HAP-1 (cell line): ENCODE results near the gene POU6F2.

Experiments used
- DNase-seq, 2 experiments: peaks; one replicate each; pipeline ENCODE4 v3.0.0-alpha.2; 2016 to 2020; ENCODE audit warnings: low spot score in 2 of 2
- H3K27me3 ChIP-seq: fragments of 250-450 bp; sonication (Bioruptor Pico); 2 replicates; pipeline ENCODE4 v1.5.1; 2020; ENCODE audit warnings: low read depth, mild to moderate bottlenecking, moderate library complexity
- H3K36me3 ChIP-seq: fragments of 250-450 bp; sonication (Bioruptor Pico); replicated peaks from 2 replicates; pipeline ENCODE4 v1.5.1; 2020; ENCODE audit warnings: mild to moderate bottlenecking
- H3K4me1 ChIP-seq: fragments of 250-450 bp; sonication (Bioruptor Pico); 2 replicates; pipeline ENCODE4 v1.5.1; 2020; ENCODE audit warnings: mild to moderate bottlenecking
- H3K4me3 ChIP-seq: fragments of 250-450 bp; sonication (Bioruptor Pico); 2 replicates; pipeline ENCODE4 v1.5.1; 2020; ENCODE audit warnings: mild to moderate bottlenecking, moderate library complexity
- H3K9me3 ChIP-seq: fragments of 250-450 bp; sonication (Bioruptor Pico); 2 replicates; pipeline ENCODE4 v1.5.1; 2020; ENCODE audit warnings: mild to moderate bottlenecking, moderate library complexity
- in situ Hi-C: fragments of 300-500 bp; cut with MboI; formaldehyde crosslinking; loops from 3 replicates; pipeline ENCODE4 v1.14.3; 2020; ENCODE audit warnings: low sequenced_read_pairs, inconsistent platforms, mixed read lengths

POU6F2 gene

DNA sequence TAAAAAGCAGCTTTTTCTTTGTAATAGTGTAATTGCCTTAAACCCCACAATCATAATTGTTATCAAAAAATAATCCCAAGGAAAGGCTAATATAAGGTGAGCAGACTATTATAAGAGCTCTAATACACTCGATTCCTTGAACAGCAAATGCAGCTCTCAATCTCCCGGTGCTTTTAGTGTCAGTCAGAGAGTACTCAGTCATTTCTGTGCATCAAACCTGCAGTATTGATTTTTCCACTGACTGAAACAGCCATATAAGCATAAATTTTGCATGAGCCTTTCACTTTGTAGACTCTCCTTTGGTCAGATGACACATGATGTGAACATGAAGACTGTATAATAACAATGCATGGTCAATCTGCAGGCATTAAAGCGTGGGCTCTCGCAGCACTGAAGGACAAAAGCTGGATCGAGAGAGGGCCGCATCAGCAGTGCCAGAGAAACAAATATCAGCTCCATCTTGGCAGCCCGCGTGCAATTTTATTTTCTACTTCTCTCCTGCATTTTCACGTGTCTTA lies 272.0 kb downstream of the POU6F2 start:
- H3K27me3 ChIP-seq = no peaks in the 10 kb centered on the region
- H3K36me3 ChIP-seq = no peaks in the 10 kb centered on the region
- no peaks in the 10 kb centered on the region for H3K9me3 ChIP-seq
- in situ Hi-C loops = no loop called here
- peaks cover 15% of the 10 kb centered on the region for H3K4me1 ChIP-seq
- no peak for DNase-seq
- H3K4me3 ChIP-seq = no peak overlapping the region

- Histone ChIP-seq H3K4me1 (peaks cover 20% of the 10 kb centered on the region), H3K9me3 (no peaks in the 10 kb centered on the region), H3K27me3 (no peaks in the 10 kb centered on the region), H3K4me3 (no peak overlapping the region), H3K36me3 (no peaks in the 10 kb centered on the region)
- in situ Hi-C loops = no loop called here
- DNase-seq = no peak
These were observed 275.2 kb downstream of the POU6F2 start for GRCh38 chr7:39252916-39253315.

GRCh38 chr7:39259391-39260003 lies 281.8 kb downstream of the POU6F2 start:
- no peaks in the 10 kb centered on the region for H3K36me3 ChIP-seq
- H3K4me3 ChIP-seq = no peak overlapping the region
- H3K27me3 ChIP-seq = no peaks in the 10 kb centered on the region
- H3K4me1 ChIP-seq = peaks cover 8% of the 10 kb centered on the region
- in situ Hi-C loops = no loop called here
- no peaks in the 10 kb centered on the region for H3K9me3 ChIP-seq
- DNase-seq = no peak

- Histone ChIP-seq H3K27me3 (no peaks in the 10 kb centered on the region), H3K9me3 (no peaks in the 10 kb centered on the region), H3K36me3 (no peaks in the 10 kb centered on the region), H3K4me3 (no peak overlapping the region), H3K4me1 (peaks cover 8% of the 10 kb centered on the region)
- no peak for DNase-seq
- in situ Hi-C loops = no loop called here
These were observed 282.7 kb downstream of the POU6F2 start for GRCh38 chr7:39260279-39260844.

DNA sequence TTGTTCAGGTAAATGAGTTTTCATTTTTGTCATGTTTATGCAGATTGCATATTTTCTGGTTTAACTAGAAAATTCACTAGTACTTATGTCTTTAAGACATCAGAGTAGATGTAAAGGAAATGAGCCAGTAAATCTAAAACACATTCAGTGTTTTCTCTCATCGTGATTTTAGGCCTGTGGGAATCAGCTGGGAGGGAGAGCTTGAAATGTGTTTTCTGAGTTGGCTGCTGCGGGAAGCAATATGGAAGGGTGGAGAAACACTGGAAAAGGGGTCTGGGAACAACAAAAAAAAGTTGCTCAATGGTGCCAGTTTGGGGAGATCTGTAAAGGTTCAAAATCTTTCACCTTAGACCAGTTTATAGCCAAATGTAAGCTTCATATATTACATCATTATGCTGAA lies 284.1 kb downstream of the POU6F2 start:
- H3K27me3 ChIP-seq = no peaks in the 10 kb centered on the region
- peaks cover 8% of the 10 kb centered on the region for H3K4me1 ChIP-seq
- DNase-seq = no peak
- in situ Hi-C loops = no loop called here
- H3K9me3 ChIP-seq = no peaks in the 10 kb centered on the region
- H3K4me3 ChIP-seq = no peak overlapping the region
- no peaks in the 10 kb centered on the region for H3K36me3 ChIP-seq

DNA sequence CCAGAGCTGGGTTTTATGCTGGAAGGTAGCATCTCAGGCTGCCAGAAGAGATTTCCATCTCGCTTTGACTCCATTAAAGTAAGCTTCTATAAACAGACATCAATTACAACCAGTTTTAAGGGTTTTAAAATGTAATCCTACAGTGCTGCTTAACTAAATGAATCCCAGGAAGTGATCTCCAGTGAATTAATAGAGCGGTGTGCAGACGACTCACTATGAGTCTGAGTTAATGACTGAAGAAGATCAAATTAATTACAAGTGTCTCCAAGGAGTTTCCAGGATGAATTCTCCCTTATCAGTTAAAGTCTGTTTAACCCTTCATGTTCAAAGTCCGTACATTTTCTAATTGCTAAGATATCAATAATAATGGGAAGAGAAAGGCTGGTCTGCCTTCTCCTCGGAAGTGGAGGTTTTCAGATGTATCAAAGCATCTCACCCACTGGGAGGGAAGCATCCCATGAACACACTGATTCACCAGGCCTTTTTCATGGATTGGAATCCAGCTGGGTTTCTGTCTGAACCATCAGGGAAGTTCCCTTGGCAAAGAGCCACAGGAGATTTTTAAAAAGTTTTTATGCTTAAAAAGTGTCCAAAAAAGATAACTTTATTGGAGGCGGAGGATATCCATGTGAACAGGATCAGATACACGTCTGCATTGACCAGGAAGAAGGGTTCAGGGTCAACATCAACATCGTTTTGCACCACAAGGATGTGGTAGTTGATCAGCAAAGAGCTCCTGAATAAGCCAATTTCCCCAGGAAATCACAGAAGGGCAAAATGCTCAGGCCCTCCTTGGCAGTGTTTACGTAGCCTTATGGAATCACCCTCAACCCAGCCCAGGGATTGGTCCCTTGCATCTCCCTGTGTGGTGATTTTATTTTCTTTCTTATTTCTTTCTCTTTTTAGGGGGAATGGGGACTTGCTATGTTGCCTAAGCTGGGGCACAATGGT lies 288.2 kb downstream of the POU6F2 start:
- Histone ChIP-seq H3K4me3 (no peak overlapping the region), H3K36me3 (no peaks in the 10 kb centered on the region), H3K27me3 (no peaks in the 10 kb centered on the region), H3K4me1 (no peaks in the 10 kb centered on the region), H3K9me3 (no peaks in the 10 kb centered on the region)
- in situ Hi-C loops = no loop called here
- no peak for DNase-seq

GRCh38 chr7:39269034-39269433 lies 291.3 kb downstream of the POU6F2 start:
- in situ Hi-C loops = no loop called here
- peaks cover 3% of the 10 kb centered on the region for H3K4me1 ChIP-seq
- no peak for DNase-seq
- H3K4me3 ChIP-seq = no peak overlapping the region
- H3K36me3 ChIP-seq = no peaks in the 10 kb centered on the region
- no peaks in the 10 kb centered on the region for H3K9me3 ChIP-seq
- no peaks in the 10 kb centered on the region for H3K27me3 ChIP-seq

GRCh38 chr7:39270018-39270417 lies 292.3 kb downstream of the POU6F2 start:
- no peaks in the 10 kb centered on the region for H3K36me3 ChIP-seq
- in situ Hi-C loops = no loop called here
- H3K4me3 ChIP-seq = no peak overlapping the region
- DNase-seq = no peak
- peaks cover 3% of the 10 kb centered on the region for H3K4me1 ChIP-seq
- no peaks in the 10 kb centered on the region for H3K27me3 ChIP-seq
- H3K9me3 ChIP-seq = no peaks in the 10 kb centered on the region

- H3K27me3 ChIP-seq = no peaks in the 10 kb centered on the region
- H3K4me1 ChIP-seq = peaks cover 3% of the 10 kb centered on the region
- in situ Hi-C loops = no loop called here
- no peaks in the 10 kb centered on the region for H3K9me3 ChIP-seq
- H3K36me3 ChIP-seq = no peaks in the 10 kb centered on the region
- DNase-seq = peak; percentile 36 to 80
- H3K4me3 ChIP-seq = no peak overlapping the region
These were observed 293.7 kb downstream of the POU6F2 start for GRCh38 chr7:39271402-39271801.

GRCh38 chr7:39272111-39272510 lies 294.4 kb downstream of the POU6F2 start:
- Histone ChIP-seq H3K36me3 (no peaks in the 10 kb centered on the region), H3K4me3 (no peak overlapping the region), H3K27me3 (no peaks in the 10 kb centered on the region), H3K4me1 (peaks cover 3% of the 10 kb centered on the region), H3K9me3 (no peaks in the 10 kb centered on the region)
- in situ Hi-C loops = no loop called here
- DNase-seq = no peak

- H3K4me3 ChIP-seq = no peak overlapping the region
- no peaks in the 10 kb centered on the region for H3K9me3 ChIP-seq
- no peak for DNase-seq
- in situ Hi-C loops = no loop called here
- peaks cover 3% of the 10 kb centered on the region for H3K4me1 ChIP-seq
- H3K27me3 ChIP-seq = no peaks in the 10 kb centered on the region
- H3K36me3 ChIP-seq = no peaks in the 10 kb centered on the region
These were observed 295.0 kb downstream of the POU6F2 start for GRCh38 chr7:39272691-39273090.

- in situ Hi-C loops = no loop called here
- H3K4me1 ChIP-seq = no peaks in the 10 kb centered on the region
- H3K27me3 ChIP-seq = no peaks in the 10 kb centered on the region
- DNase-seq = no peak
- H3K36me3 ChIP-seq = no peaks in the 10 kb centered on the region
- H3K4me3 ChIP-seq = no peak overlapping the region
- no peaks in the 10 kb centered on the region for H3K9me3 ChIP-seq
These were observed 302.6 kb downstream of the POU6F2 start for GRCh38 chr7:39280337-39280736.

GRCh38 chr7:39285256-39285655 lies 307.5 kb downstream of the POU6F2 start:
- Histone ChIP-seq H3K4me3 (no peak overlapping the region), H3K27me3 (no peaks in the 10 kb centered on the region), H3K36me3 (no peaks in the 10 kb centered on the region), H3K4me1 (no peaks in the 10 kb centered on the region), H3K9me3 (no peaks in the 10 kb centered on the region)
- no peak for DNase-seq
- in situ Hi-C loops = no loop called here

DNA sequence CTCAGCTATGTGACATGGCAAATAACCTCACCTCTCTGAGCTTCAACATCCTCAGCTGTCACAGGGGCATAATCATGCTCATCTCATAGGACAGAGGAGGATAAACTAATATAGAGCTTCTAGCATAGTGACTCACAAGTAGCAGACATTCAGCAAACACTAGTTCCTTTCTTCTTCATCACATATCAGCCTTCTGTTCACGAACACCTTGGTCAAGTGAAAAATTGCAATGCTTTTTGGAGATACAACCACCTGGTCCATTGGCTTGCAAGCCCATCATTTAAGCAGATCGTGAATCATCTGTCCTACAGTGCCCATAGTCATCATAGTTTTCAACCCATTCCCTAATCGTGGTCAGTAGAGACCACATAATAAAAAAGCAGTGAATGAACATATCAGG lies 310.6 kb downstream of the POU6F2 start:
- DNase-seq = no peak
- in situ Hi-C loops = no loop called here
- Histone ChIP-seq H3K4me1 (no peaks in the 10 kb centered on the region), H3K36me3 (no peaks in the 10 kb centered on the region), H3K9me3 (no peaks in the 10 kb centered on the region), H3K4me3 (no peak overlapping the region), H3K27me3 (no peaks in the 10 kb centered on the region)
